ENCODE data around the gene RRN3. TPM values are rescaled to one million over a fixed set of nuclear protein-coding genes. Genes with fewer than 3 reads are reported as not detected.

RRN3 gene
- total RNA-seq, 1 experiment from 2014 or later, result 40.9 TPM

Small RNAs within 50 kb of the gene (microRNA-seq; reads per million reads assigned to microRNA genes)
- gene MIR1972-1 (ENCODE audit: borderline microRNAs expressed) (not detected), gene MIR6511B2 (ENCODE audit: borderline microRNAs expressed) (not detected)

Other genes with a start within 250 kb of the RRN3 start
- 123 and 130 TPM in 2 replicates for gene NPIPA1, start 156.8 kb downstream of the RRN3 start, total RNA-seq (2021)
- gene PDXDC1, start 119.2 kb downstream of the RRN3 start, total RNA-seq (2021), result 106 and 112 TPM in 2 replicates
- 38.8 and 39.1 TPM in 2 replicates for gene NTAN1, start 38.2 kb downstream of the RRN3 start, total RNA-seq (2021)

Measured in H9 (cell line).